K562 (cell line): ENCODE results near the gene APP. TPM values are rescaled to one million over a fixed set of nuclear protein-coding genes. Genes with fewer than 3 reads are reported as not detected.

Experiments used
- ATAC-seq: fragments of 200-7000 bp; cut with Tn5 transposase; 3 replicates; pipeline ENCODE4 v1.9.1; 2020; ENCODE audit warnings: moderate library complexity
- BruUV-seq: library from RNA; stranded (reverse); fragments of 400-500 nt; replicated peaks from 2 replicates; lab custom pipeline; 2021; lab: Mats Ljungman, UMichigan
- CTCF ChIA-PET: fragments of 300-600 bp; formaldehyde crosslinking; extraction: SDS; loops from one replicate; lab custom pipeline; 2021; ENCODE audit warnings: low intra/inter-chr PET ratio; lab: Yijun Ruan, JAX
- POLR2A ChIA-PET: fragments of 300-600, 350-650 bp; sonication (Branson Sonifier 250); formaldehyde crosslinking; extraction: SDS; loops from one replicate; lab custom pipeline; 2021; ENCODE audit warnings: antibody characterized with exemption, inconsistent platforms; lab: Yijun Ruan, JAX
- DNase-seq, 4 experiments: peaks; one replicate each; pipeline versions ENCODE4 v3.0.0 to v3.0.0-alpha.2; 2011 to 2018; ENCODE audit warnings: low spot score in 3 of 4, mixed read lengths in 3 of 4; ENCODE audit errors: extremely low read depth in 1 of 4
- FAIRE-seq: peaks from 2 replicates; lab custom pipeline; 2011; peaks lifted over from hg19 to GRCh38; lab: Jason Lieb, UNC
- H2AFZ ChIP-seq: 2 replicates; pipeline ENCODE4 v1.6.0; 2011; ENCODE audit warnings: low read depth, low read length, control low read depth, inconsistent platforms
- H3K27ac ChIP-seq: fragments of 200-600 bp; 3 replicates; pipeline ENCODE4 v1.8.0; 2011; ENCODE audit warnings: low read depth, mild to moderate bottlenecking, control low read depth, inconsistent platforms, low read length, moderate library complexity, mixed read lengths; ENCODE audit errors: extremely low read depth
- H3K27me3 ChIP-seq, 2 experiments: fragments of 300-600 bp in 1 of 2; 2 replicates in 1 of 2; 3 replicates in 1 of 2; pipeline versions ENCODE4 v1.6.0 to v1.8.0; 2011; ENCODE audit warnings: inconsistent platforms in 2 of 2, low read length in 2 of 2, mild to moderate bottlenecking in 1 of 2, mixed read lengths in 1 of 2, moderate library complexity in 1 of 2; ENCODE audit not compliant: control insufficient read depth in 2 of 2, insufficient read depth in 2 of 2
- H3K36me3 ChIP-seq: fragments of 300-600 bp; 3 replicates; pipeline ENCODE4 v1.8.0; 2011; ENCODE audit warnings: mild to moderate bottlenecking, low read length, inconsistent platforms; ENCODE audit not compliant: control insufficient read depth, insufficient read depth
- H3K4me1 ChIP-seq, 2 experiments: fragments of 200-600 bp in 1 of 2; replicated peaks in 1 of 2; 2 replicates in 1 of 2; 3 replicates in 1 of 2; pipeline versions ENCODE4 v1.5.1 to v1.8.0; 2011; ENCODE audit warnings: inconsistent platforms in 2 of 2, low read length in 2 of 2, mild to moderate bottlenecking in 1 of 2, mixed read lengths in 1 of 2, moderate library complexity in 1 of 2; ENCODE audit not compliant: control insufficient read depth in 2 of 2, insufficient read depth in 2 of 2
- H3K4me2 ChIP-seq: 2 replicates; pipeline ENCODE4 v1.6.1; 2011; ENCODE audit warnings: low read length, control low read depth, inconsistent platforms, mixed read lengths; ENCODE audit not compliant: insufficient read depth
- H3K4me3 ChIP-seq: fragments of 200-600 bp; sonication (generic), shearing (Covaris generic); 2 replicates; pipeline ENCODE4 v1.5.1; 2016; ENCODE audit warnings: control low read depth, inconsistent platforms
- H3K79me2 ChIP-seq: fragments of 200-600 bp; 3 replicates; pipeline ENCODE4 v1.8.0; 2011; ENCODE audit warnings: low read length, inconsistent platforms; ENCODE audit not compliant: control insufficient read depth, insufficient read depth
- H3K9ac ChIP-seq, 2 experiments: 2 replicates each; pipeline versions ENCODE4 v1.6.0 to v1.6.1; 2011; ENCODE audit warnings: low read depth in 2 of 2, low read length in 2 of 2, control low read depth in 1 of 2, inconsistent platforms in 1 of 2, mild to moderate bottlenecking in 1 of 2, mixed read lengths in 1 of 2; ENCODE audit not compliant: insufficient read depth in 1 of 2
- H3K9me1 ChIP-seq: one replicate; pipeline ENCODE4 v1.6.0; 2011; ENCODE audit warnings: inconsistent platforms, mild to moderate bottlenecking, low read length, moderate library complexity; ENCODE audit not compliant: control insufficient read depth, insufficient read depth
- H3K9me3 ChIP-seq: replicated peaks from 2 replicates; pipeline ENCODE4 v1.5.1; 2011; ENCODE audit warnings: low read depth, low read length, inconsistent platforms; ENCODE audit not compliant: control insufficient read depth, insufficient read depth
- H4K20me1 ChIP-seq: replicated peaks from 2 replicates; pipeline ENCODE4 v1.6.1; 2011; ENCODE audit warnings: low read length, inconsistent platforms, mixed read lengths; ENCODE audit not compliant: control insufficient read depth, insufficient read depth
- CREB5 ChIP-seq: fragments of 250-450 bp; sonication (Bioruptor Pico); IDR thresholded peaks from 2 replicates; pipeline ENCODE4 v1.5.0; 2020; ENCODE audit warnings: mild to moderate bottlenecking
- EP400 ChIP-seq: fragments of 450-650 bp; IDR thresholded peaks from 2 replicates; pipeline ENCODE4 v1.6.1; 2017; ENCODE audit warnings: antibody characterized with exemption, mild to moderate bottlenecking, moderate library complexity
- ERF ChIP-seq: fragments of 450-650 bp; formaldehyde crosslinking; IDR thresholded peaks from 2 replicates; pipeline ENCODE4 v1.4.0; 2020; ENCODE audit warnings: mild to moderate bottlenecking, mixed read lengths
- MLX ChIP-seq, 2 experiments: fragments of 450-650 bp in 1 of 2; sonication (generic) in 1 of 2; formaldehyde crosslinking; conservative IDR thresholded peaks; 2 replicates each; pipeline versions ENCODE4 v1.4.0 to v1.8.1; 2020 to 2022; ENCODE audit warnings: mild to moderate bottlenecking in 1 of 2, missing genetic modification reagents in 1 of 2
- PHTF2 ChIP-seq: fragments of 250-450 bp; sonication (Bioruptor Pico); IDR thresholded peaks from 2 replicates; pipeline ENCODE4 v1.5.0; 2021; ENCODE audit warnings: mild to moderate bottlenecking
- ZMIZ1 ChIP-seq, 2 experiments: fragments of 150-350 bp in 1 of 2; IDR thresholded peaks; 2 replicates each; pipeline ENCODE4 v1.6.1; 2012 to 2016; ENCODE audit warnings: low read depth in 2 of 2, low read length in 2 of 2, mild to moderate bottlenecking in 1 of 2, moderate library complexity in 1 of 2
- ZNF165 ChIP-seq: fragments of 250-450 bp; sonication (Bioruptor Pico); IDR thresholded peaks from 2 replicates; pipeline ENCODE4 v1.4.0; 2020; ENCODE audit warnings: borderline replicate concordance
- ZNF584 ChIP-seq: fragments of 200-800 bp; sonication (Bioruptor generic); IDR thresholded peaks from 2 replicates; pipeline ENCODE4 v1.6.1; 2016; ENCODE audit warnings: low read depth, mild to moderate bottlenecking, missing genetic modification characterization, missing compliant biosample characterization
- ZNF717 ChIP-seq: fragments of 250-450 bp; sonication (Bioruptor Pico); IDR thresholded peaks from 2 replicates; pipeline ENCODE4 v1.5.0; 2021
- WGBS: fragments of 100-300 bp; shearing (Covaris generic); methylation state at CpG from one replicate; pipeline ENCODE4 v1.1.6; 2016; ENCODE audit warnings: low coverage, mixed read lengths; ENCODE audit not compliant: insufficient coverage; ENCODE audit errors: missing lambda C conversion rate; 5-methylcytosine and 5-hydroxymethylcytosine counted together
- in situ Hi-C: fragments of 300-500 bp; cut with MboI; formaldehyde crosslinking; loops from 4 replicates; pipeline ENCODE4 v1.15.0; 2018; ENCODE audit warnings: inconsistent platforms, mixed read lengths
- intact Hi-C: fragments of 100-400 bp; cut with micrococcal nuclease; formaldehyde crosslinking; loops from 2 replicates; pipeline ENCODE4 v1.14.2; 2022
- polyA plus RNA-seq, 8 experiments: library from polyadenylated mRNA; depleted of rRNA in 4 of 8; stranded (reverse) in 5 of 8; unstranded in 3 of 8; fragments of >200 nt; fragmentation: Nextera tagmentation in 2 of 8; fragmentation: Illumina TruSeq in 1 of 8; extraction: Ambion mirVana in 2 of 8; extraction: Trizol in 1 of 8; gene quantifications; 2 replicates each; pipeline versions ENCODE4 v1.2.1 to v1.2.3, GENCODE V29; 2011 to 2014; ENCODE audit warnings: inconsistent platforms in 1 of 8, missing spikeins in 1 of 8
- total RNA-seq, 7 experiments: library from RNA; depleted of rRNA in 6 of 7; stranded (reverse); fragments of >200 nt in 6 of 7; fragmentation: Illumina TruSeq in 2 of 7; extraction: Trizol in 2 of 7; gene quantifications; 2 replicates each; pipeline versions ENCODE4 v1.2.1 to v1.2.3, GENCODE V29; 2011 to 2021; ENCODE audit warnings: low replicate concordance in 1 of 7

Gene APP
- total and polyA plus RNA-seq, 9 of the 15 experiments (the other 6 are each of a cell fraction or from before 2014, with no cell fraction given) = 0.01 to 1.5 (median 0.16) TPM; not detected in 5

- H3K36me3 ChIP-seq = no peaks in the 10 kb centered on the region
- FAIRE-seq = no peak
- H4K20me1 ChIP-seq = no peaks in the 10 kb centered on the region
- H3K4me1 ChIP-seq = no peaks in the 10 kb centered on the region
- H3K27me3 ChIP-seq = no peaks in the 10 kb centered on the region
- POLR2A ChIA-PET = no interaction called here
- BruUV-seq = no TSS peak
- 4% methylated on average over 4 of the region's 4 CpGs for WGBS
- intact Hi-C loops (no loop called here), in situ Hi-C loops (no loop called here)
- no peak overlapping the region for H3K9ac ChIP-seq
- no peaks in the 10 kb centered on the region for H3K79me2 ChIP-seq
- H3K9me1 ChIP-seq = no peaks in the 10 kb centered on the region
- no peak overlapping the region for H3K27ac ChIP-seq
- CTCF ChIA-PET = no interaction called here
- H3K4me2 ChIP-seq = no peak overlapping the region
- H2AFZ ChIP-seq = no peak overlapping the region
- ATAC-seq = no peak
- no peaks in the 10 kb centered on the region for H3K9me3 ChIP-seq
- H3K4me3 ChIP-seq = no peak overlapping the region
- DNase-seq = no peak
- TF ChIP-seq MLX (CRISPR knock-in tag; conservative IDR thresholded peaks at IDR 0.05) (no peak), CREB5 (CRISPR knock-in tag) (no peak), EP400 (no peak), ZNF165 (no peak), ZNF584 (no peak), PHTF2 (CRISPR knock-in tag) (no peak), ZNF717 (CRISPR knock-in tag) (no peak), ZMIZ1 (IDR thresholded peaks at IDR 0.05; ENCODE audit: low read depth in 2 of 2, low read length in 2 of 2) (no peak), ERF (CRISPR knock-in tag) (no peak)
These were observed 33.0 kb downstream of the APP start for GRCh38 chr21:26137379-26138060.
